BJ (cell line): ENCODE measurements around the gene KLHL30. TPM values are rescaled to one million over a fixed set of nuclear protein-coding genes. Genes with fewer than 3 reads are reported as not detected.
A peak's percentile ranks its signal among the peaks of the same experiment; 100 is the strongest.

Source experiments
- CTCF ChIA-PET: fragments of 350-600 bp; formaldehyde crosslinking; extraction: SDS; loops from one replicate; lab custom pipeline; 2021; ENCODE audit warnings: antibody characterized with exemption, inconsistent platforms; lab: Yijun Ruan, JAX
- POLR2A ChIA-PET: fragments of 300-600 bp; sonication (Branson Sonifier 250); formaldehyde crosslinking; extraction: SDS; loops from one replicate; lab custom pipeline; 2021; ENCODE audit warnings: antibody characterized with exemption; lab: Charles Lee
- DNase-seq: peaks from one replicate; pipeline ENCODE4 v3.0.0-alpha.2; 2011; ENCODE audit warnings: low read depth
- H3K27me3 ChIP-seq: 2 replicates; pipeline ENCODE4 v1.6.0; 2011; ENCODE audit warnings: low read length; ENCODE audit not compliant: control insufficient read depth, insufficient read depth
- H3K36me3 ChIP-seq: 2 replicates; pipeline ENCODE4 v1.5.1; 2011; ENCODE audit warnings: low read length; ENCODE audit not compliant: control insufficient read depth, insufficient read depth
- H3K4me3 ChIP-seq: 2 replicates; pipeline ENCODE4 v1.5.1; 2011; ENCODE audit warnings: low read depth, mild to moderate bottlenecking, control low read depth, low read length
- polyA plus RNA-seq: library from polyadenylated mRNA; depleted of rRNA; stranded (reverse); fragments of >200 nt; gene quantifications from 2 replicates; pipeline ENCODE4 v1.2.3, GENCODE V29; 2011
- TF ChIP-seq, protein P1 (sequence below): IDR thresholded peaks from 2 replicates; pipeline ENCODE4 v1.5.1; 2011; ENCODE audit warnings: low read depth, mild to moderate bottlenecking, control low read depth, inconsistent platforms, low read length, moderate library complexity; ENCODE audit not compliant: insufficient read depth

KLHL30 gene
- polyA plus RNA-seq, 1 experiment = 0.58 TPM

- peaks cover 5% of the 10 kb centered on the region; the same call in 1 of the 2 replicates for H3K27me3 ChIP-seq
- no peak for DNase-seq
- peaks cover 16% of the 10 kb centered on the region for H3K36me3 ChIP-seq
- CTCF ChIA-PET = interaction anchor here (0.9 to 1.2 kb wide), 2 partner anchors 8 to 24 kb away, joined by 4 read pairs; no protein-coding TSS in a partner anchor
- POLR2A ChIA-PET = no interaction called here
- TF ChIP-seq, protein P1, sequence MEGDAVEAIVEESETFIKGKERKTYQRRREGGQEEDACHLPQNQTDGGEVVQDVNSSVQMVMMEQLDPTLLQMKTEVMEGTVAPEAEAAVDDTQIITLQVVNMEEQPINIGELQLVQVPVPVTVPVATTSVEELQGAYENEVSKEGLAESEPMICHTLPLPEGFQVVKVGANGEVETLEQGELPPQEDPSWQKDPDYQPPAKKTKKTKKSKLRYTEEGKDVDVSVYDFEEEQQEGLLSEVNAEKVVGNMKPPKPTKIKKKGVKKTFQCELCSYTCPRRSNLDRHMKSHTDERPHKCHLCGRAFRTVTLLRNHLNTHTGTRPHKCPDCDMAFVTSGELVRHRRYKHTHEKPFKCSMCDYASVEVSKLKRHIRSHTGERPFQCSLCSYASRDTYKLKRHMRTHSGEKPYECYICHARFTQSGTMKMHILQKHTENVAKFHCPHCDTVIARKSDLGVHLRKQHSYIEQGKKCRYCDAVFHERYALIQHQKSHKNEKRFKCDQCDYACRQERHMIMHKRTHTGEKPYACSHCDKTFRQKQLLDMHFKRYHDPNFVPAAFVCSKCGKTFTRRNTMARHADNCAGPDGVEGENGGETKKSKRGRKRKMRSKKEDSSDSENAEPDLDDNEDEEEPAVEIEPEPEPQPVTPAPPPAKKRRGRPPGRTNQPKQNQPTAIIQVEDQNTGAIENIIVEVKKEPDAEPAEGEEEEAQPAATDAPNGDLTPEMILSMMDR = no peak
- no peak overlapping the region for H3K4me3 ChIP-seq
Measured at GRCh38 chr2:238167761-238168160, 29.3 kb downstream of the KLHL30 start.

DNA sequence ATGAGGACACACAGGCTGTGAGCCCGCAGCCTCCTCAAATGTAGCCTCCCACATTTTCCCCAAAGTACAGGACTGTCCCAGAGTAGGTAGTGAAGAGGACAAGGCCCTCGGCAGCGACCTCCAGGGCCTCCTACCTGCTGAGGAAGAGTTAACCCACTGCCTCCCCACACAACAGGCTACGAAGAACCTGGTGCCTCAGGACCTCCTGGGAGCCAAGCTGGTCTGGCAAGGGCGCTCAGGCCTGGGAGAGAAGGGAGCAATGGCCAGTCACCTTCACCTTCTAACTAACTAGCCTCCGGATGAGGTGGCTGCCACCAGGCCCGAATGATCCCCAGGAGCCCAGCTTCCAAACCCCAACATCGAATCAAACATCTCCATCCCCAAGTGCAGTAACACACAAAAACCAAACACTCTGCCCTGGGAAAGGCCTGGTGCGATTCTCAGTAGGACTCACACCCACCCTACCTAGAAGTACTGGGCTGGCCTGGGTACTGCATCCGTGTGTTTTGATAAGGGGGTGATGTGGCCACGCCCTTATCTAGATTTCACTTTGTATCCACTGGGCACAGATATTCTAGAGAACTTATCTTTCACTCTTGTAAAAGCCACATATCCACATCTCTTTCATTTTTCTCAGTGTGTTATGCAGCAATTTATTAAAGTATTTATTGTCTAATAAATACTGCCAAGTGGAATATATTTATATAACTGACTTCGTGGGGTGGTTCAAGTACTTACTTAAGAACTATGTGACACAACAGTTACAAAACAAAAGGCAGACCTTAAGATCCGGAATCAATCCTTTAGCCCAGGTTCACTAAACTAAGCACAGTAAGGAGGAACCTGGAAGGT, 30.0 kb downstream of the KLHL30 start:
- ChIA-PET POLR2A (no interaction called here), CTCF (interaction anchor here (0.9 to 1.2 kb wide), 2 partner anchors 9 to 25 kb away, joined by 4 read pairs; no protein-coding TSS in a partner anchor)
- TF ChIP-seq, protein P1 = no peak
- no peak for DNase-seq
- Histone ChIP-seq H3K4me3 (no peak overlapping the region), H3K27me3 (0 out of 2 replicates have a peak, but pooled peaks cover 1% of the 10 kb centered on the region), H3K36me3 (peaks cover 18% of the 10 kb centered on the region)

DNA sequence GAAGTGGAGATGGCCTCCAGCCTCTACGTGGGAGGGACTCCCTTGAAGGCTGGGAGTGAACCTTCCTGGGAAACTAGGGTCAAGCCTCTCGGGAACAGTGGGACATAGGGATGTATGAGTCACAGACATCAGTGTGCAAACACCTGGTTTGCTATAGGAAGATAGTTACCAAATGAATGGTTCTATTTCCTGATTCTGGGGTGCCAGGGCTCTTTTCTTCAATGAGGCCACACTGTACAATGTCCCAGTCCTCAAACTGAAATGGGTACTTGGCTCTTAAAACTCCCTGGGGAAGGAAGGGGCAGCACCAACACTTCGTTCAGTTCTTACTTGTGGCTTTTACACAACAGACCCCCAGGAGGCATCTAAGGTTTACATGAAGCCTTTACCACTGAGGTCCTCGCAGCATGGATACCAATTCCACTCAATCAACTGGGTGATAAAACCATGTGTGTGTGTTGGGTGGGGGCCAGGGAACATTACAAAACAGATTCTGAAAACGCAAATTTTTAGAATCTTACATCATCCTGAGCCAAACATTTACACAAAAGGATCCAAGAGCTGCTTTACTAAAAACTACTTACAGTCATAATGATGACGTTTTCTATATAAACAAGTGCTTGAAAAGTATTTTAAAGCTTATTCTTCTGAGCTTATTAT, 30.7 kb downstream of the KLHL30 start:
- no peak overlapping the region for H3K4me3 ChIP-seq
- POLR2A ChIA-PET = interaction anchor here (1.5 kb wide), 1 partner anchor 33 kb away, joined by 4 read pairs; no protein-coding TSS in a partner anchor
- H3K27me3 ChIP-seq = 0 out of 2 replicates have a peak, but pooled peaks cover 1% of the 10 kb centered on the region
- peak; percentile 82 for DNase-seq
- TF ChIP-seq, protein P1 = no peak
- CTCF ChIA-PET = interaction anchor here (1.0 kb wide), 1 partner anchor 94 kb away, joined by 3 read pairs; no protein-coding TSS in a partner anchor
- H3K36me3 ChIP-seq = peaks cover 18% of the 10 kb centered on the region

DNA sequence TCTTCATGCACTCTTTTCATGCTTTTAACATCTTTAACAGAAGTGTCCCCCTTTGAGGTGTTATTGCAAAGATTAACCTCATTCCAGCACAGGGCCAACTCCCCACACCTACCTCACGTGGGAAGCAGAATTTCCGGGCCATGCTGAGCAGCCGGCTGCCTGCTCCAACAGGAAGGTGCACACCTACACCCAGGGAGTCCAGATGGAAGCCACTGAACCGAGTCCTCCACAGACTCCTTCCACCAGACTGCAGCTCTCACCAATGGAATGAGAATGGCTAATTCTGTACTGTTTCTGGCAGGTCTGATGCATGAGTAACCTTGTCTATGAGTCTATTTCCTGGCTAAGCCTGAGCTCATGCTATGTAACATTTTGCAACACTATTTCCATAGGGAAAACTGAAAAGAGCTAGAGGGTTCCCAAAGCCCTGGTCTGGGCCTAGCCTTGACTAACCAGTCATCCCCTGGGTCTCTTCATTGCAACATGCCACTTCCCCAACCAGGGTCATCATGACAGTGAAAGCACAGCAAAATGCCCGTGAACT, 31.3 kb downstream of the KLHL30 start:
- Histone ChIP-seq H3K27me3 (no peaks in the 10 kb centered on the region), H3K4me3 (no peak overlapping the region), H3K36me3 (peaks cover 22% of the 10 kb centered on the region)
- peak; percentile 73 for DNase-seq
- TF ChIP-seq, protein P1 = no peak
- ChIA-PET CTCF (interaction anchor here (1.0 kb wide), 1 partner anchor 94 kb away, joined by 3 read pairs; no protein-coding TSS in a partner anchor), POLR2A (interaction anchor here (1.5 kb wide), 1 partner anchor 32 kb away, joined by 4 read pairs; no protein-coding TSS in a partner anchor)
